HG03432 (cell line): Measurements from ENCODE around the gene MYLIP.
A peak's percentile ranks its signal among the peaks of the same experiment; 100 is the strongest.

Experiments used
- ATAC-seq: cut with Tn5 transposase; IDR thresholded peaks from one replicate; pipeline ENCODE4 v1.9.1; 2021; ENCODE audit warnings: mild to moderate bottlenecking, moderate library complexity; ENCODE audit not compliant: unreplicated experiment

Gene MYLIP

GRCh38 chr6:16137451-16137801 is 8.5 kb downstream of the MYLIP start:
- no peak for ATAC-seq

- no peak for ATAC-seq
Observed at GRCh38 chr6:16139556-16139955, 10.7 kb downstream of the MYLIP start.

GRCh38 chr6:16140607-16141006 is 11.7 kb downstream of the MYLIP start:
- ATAC-seq = no peak

GRCh38 chr6:16141514-16141913 is 12.6 kb downstream of the MYLIP start:
- ATAC-seq = no peak

GRCh38 chr6:16145038-16145437 is 16.2 kb downstream of the MYLIP start:
- no peak for ATAC-seq

- ATAC-seq = no peak
Observed at GRCh38 chr6:16146028-16146427, 17.1 kb downstream of the MYLIP start.

- ATAC-seq = no peak
Observed at GRCh38 chr6:16146527-16146955, 17.7 kb downstream of the MYLIP start.

GRCh38 chr6:16148498-16148897 is 19.6 kb downstream of the MYLIP start:
- no peak for ATAC-seq

GRCh38 chr6:16149305-16149704 is 20.4 kb downstream of the MYLIP start:
- ATAC-seq = no peak

GRCh38 chr6:16150098-16150497 is 21.2 kb downstream of the MYLIP start:
- ATAC-seq = no peak

- no peak for ATAC-seq
Observed at GRCh38 chr6:16153211-16153820, 24.4 kb downstream of the MYLIP start.

GRCh38 chr6:16154904-16155303 is 26.0 kb downstream of the MYLIP start:
- no peak for ATAC-seq

- ATAC-seq = no peak
Observed at GRCh38 chr6:16157492-16157891, 28.6 kb downstream of the MYLIP start.

- no peak for ATAC-seq
Observed at GRCh38 chr6:16157909-16158308, 29.0 kb downstream of the MYLIP start.

GRCh38 chr6:16158943-16159557 is 30.2 kb downstream of the MYLIP start:
- no peak for ATAC-seq

- ATAC-seq = no peak
Observed at GRCh38 chr6:16160794-16161193, 31.9 kb downstream of the MYLIP start.

GRCh38 chr6:16162003-16162402 is 33.1 kb downstream of the MYLIP start:
- no peak for ATAC-seq

GRCh38 chr6:16163066-16163465 is 34.2 kb downstream of the MYLIP start:
- no peak for ATAC-seq

GRCh38 chr6:16163535-16164300 is 34.8 kb downstream of the MYLIP start:
- no peak for ATAC-seq

- ATAC-seq = no peak
Observed at GRCh38 chr6:16165641-16166040, 36.8 kb downstream of the MYLIP start.

GRCh38 chr6:16166871-16167608 is 38.2 kb downstream of the MYLIP start:
- ATAC-seq = no peak

GRCh38 chr6:16168121-16168520 is 39.2 kb downstream of the MYLIP start:
- ATAC-seq = peak; percentile 45
